H1 (cell line): ENCODE measurements around the gene GCM1. TPM values are rescaled to one million over a fixed set of nuclear protein-coding genes. Genes with fewer than 3 reads are reported as not detected.

Experiments
- CTCF ChIA-PET: fragments of 300-600 bp; sonication (Branson Sonifier 250); formaldehyde crosslinking; loops from one replicate; lab custom pipeline; 2021; ENCODE audit not compliant: partially characterized antibody; lab: Charles Lee
- POLR2A ChIA-PET: fragments of 300-600 bp; sonication (Branson Sonifier 250); formaldehyde crosslinking; loops from one replicate; lab custom pipeline; 2021; ENCODE audit warnings: inconsistent platforms; ENCODE audit not compliant: partially characterized antibody; lab: Charles Lee
- DNase-seq, 2 experiments: peaks; one replicate each; pipeline versions ENCODE4 v3.0.0 to v3.0.0-alpha.2; 2010 to 2022; ENCODE audit warnings: low spot score in 2 of 2, low read depth in 1 of 2, mixed read lengths in 1 of 2
- FAIRE-seq: peaks from 2 replicates; lab custom pipeline; 2011; peaks lifted over from hg19 to GRCh38; lab: Jason Lieb, UNC
- H2AFZ ChIP-seq: 2 replicates; pipeline ENCODE4 v1.8.1; 2012; ENCODE audit warnings: low read length, inconsistent platforms
- H2AK5ac ChIP-seq: 2 replicates; pipeline ENCODE4 v1.6.1; 2013; ENCODE audit warnings: low read depth, low read length
- H2BK120ac ChIP-seq: replicated peaks from 2 replicates; pipeline ENCODE3; 2013; ENCODE audit warnings: low read depth, low read length, inconsistent platforms
- H2BK12ac ChIP-seq: 2 replicates; pipeline ENCODE4 v1.6.1; 2013; ENCODE audit warnings: low read depth, low read length
- H2BK15ac ChIP-seq: 2 replicates; pipeline ENCODE4 v1.6.1; 2013; ENCODE audit warnings: low read length
- H2BK20ac ChIP-seq: 2 replicates; pipeline ENCODE4 v1.6.1; 2013; ENCODE audit warnings: low read length
- H2BK5ac ChIP-seq: 2 replicates; pipeline ENCODE4 v1.6.1; 2013; ENCODE audit warnings: low read depth, low read length
- H3K14ac ChIP-seq: 2 replicates; pipeline ENCODE4 v1.6.1; 2013; ENCODE audit warnings: inconsistent platforms; ENCODE audit not compliant: insufficient read length
- H3K18ac ChIP-seq: 2 replicates; pipeline ENCODE4 v1.6.1; 2013; ENCODE audit warnings: low read length; ENCODE audit errors: extremely low read depth
- H3K23ac ChIP-seq: 2 replicates; pipeline ENCODE4 v1.6.1; 2013; ENCODE audit warnings: inconsistent platforms; ENCODE audit not compliant: insufficient read length
- H3K23me2 ChIP-seq: 2 replicates; pipeline ENCODE4 v1.6.1; 2013; ENCODE audit warnings: low read depth, low read length
- H3K27ac ChIP-seq: 2 replicates; pipeline ENCODE4 v1.6.1; 2011; ENCODE audit warnings: low read depth, low read length, inconsistent platforms
- H3K27me3 ChIP-seq, 4 experiments: replicated peaks in 1 of 4; 1 replicate in 1 of 4; 2 replicates in 3 of 4; pipeline versions ENCODE4 v1.6.1 to v1.8.1; 2011 to 2013; ENCODE audit warnings: low read length in 3 of 4, mild to moderate bottlenecking in 3 of 4, inconsistent platforms in 2 of 4, mixed read lengths in 2 of 4, moderate library complexity in 1 of 4; ENCODE audit not compliant: control insufficient read depth in 3 of 4, insufficient read depth in 3 of 4; ENCODE audit errors: extremely low read depth in 1 of 4
- H3K36me3 ChIP-seq, 4 experiments: 2 replicates each; pipeline versions ENCODE4 v1.6.1 to v1.8.1; 2011 to 2013; ENCODE audit warnings: mild to moderate bottlenecking in 4 of 4, low read length in 3 of 4, moderate library complexity in 2 of 4, control low read depth in 1 of 4, inconsistent platforms in 1 of 4; ENCODE audit not compliant: insufficient read depth in 4 of 4, control insufficient read depth in 2 of 4
- H3K4ac ChIP-seq: replicated peaks from 2 replicates; pipeline ENCODE3; 2013; ENCODE audit warnings: low read length, low read depth, mixed read lengths, inconsistent platforms; ENCODE audit not compliant: insufficient read length
- H3K4me1 ChIP-seq, 4 experiments: replicated peaks in 1 of 4; 1 replicate in 1 of 4; 2 replicates in 3 of 4; pipeline versions ENCODE4 v1.6.1 to v1.8.1; 2011 to 2013; ENCODE audit warnings: low read length in 3 of 4, inconsistent platforms in 2 of 4, mixed read lengths in 1 of 4; ENCODE audit not compliant: insufficient read depth in 4 of 4, control insufficient read depth in 3 of 4
- H3K4me2 ChIP-seq, 2 experiments: 2 replicates each; pipeline versions ENCODE4 v1.6.1 to v1.8.1; 2011 to 2013; ENCODE audit warnings: low read depth in 2 of 2, low read length in 2 of 2, control low read depth in 1 of 2, inconsistent platforms in 1 of 2, mild to moderate bottlenecking in 1 of 2; ENCODE audit not compliant: insufficient read depth in 1 of 2
- H3K4me3 ChIP-seq, 4 experiments: fragments of 200-600, 300-600 bp in 1 of 4; sonication (generic), shearing (Covaris generic), sonication (Bioruptor Twin) in 1 of 4; 2 replicates each; pipeline versions ENCODE4 v1.5.1 to v1.8.1; 2011 to 2016; ENCODE audit warnings: low read length in 4 of 4, low read depth in 3 of 4, control low read depth in 2 of 4, inconsistent platforms in 2 of 4, mild to moderate bottlenecking in 2 of 4, mixed read lengths in 1 of 4, moderate library complexity in 1 of 4; ENCODE audit not compliant: insufficient read depth in 2 of 4; ENCODE audit errors: extremely low read depth in 1 of 4
- H3K56ac ChIP-seq: replicated peaks from 2 replicates; pipeline ENCODE3; 2013; ENCODE audit warnings: low read depth, mild to moderate bottlenecking, mixed read lengths, low read length, inconsistent platforms; ENCODE audit not compliant: insufficient read length
- H3K79me1 ChIP-seq: 2 replicates; pipeline ENCODE4 v1.6.1; 2013; ENCODE audit warnings: low read depth, low read length, control low read depth
- H3K79me2 ChIP-seq, 2 experiments: 2 replicates each; pipeline versions ENCODE4 v1.6.1 to v1.8.1; 2012 to 2013; ENCODE audit warnings: low read length in 2 of 2, mild to moderate bottlenecking in 2 of 2, inconsistent platforms in 1 of 2; ENCODE audit not compliant: insufficient read depth in 2 of 2, control insufficient read depth in 1 of 2
- H3K9ac ChIP-seq, 4 experiments: replicated peaks in 1 of 4; 1 replicate in 1 of 4; 2 replicates in 3 of 4; pipeline versions ENCODE4 v1.6.1 to v1.8.1; 2011 to 2013; ENCODE audit warnings: low read depth in 3 of 4, low read length in 3 of 4, control low read depth in 2 of 4, mild to moderate bottlenecking in 2 of 4, moderate library complexity in 2 of 4, inconsistent platforms in 1 of 4; ENCODE audit errors: extremely low read depth in 1 of 4
- H3K9me3 ChIP-seq, 2 experiments: 2 replicates each; pipeline versions ENCODE4 v1.6.1 to v1.8.1; 2012 to 2013; ENCODE audit warnings: mild to moderate bottlenecking in 2 of 2, moderate library complexity in 2 of 2, control low read depth in 1 of 2, inconsistent platforms in 1 of 2, low read depth in 1 of 2, low read length in 1 of 2, mixed read lengths in 1 of 2; ENCODE audit not compliant: insufficient read depth in 2 of 2
- H4K20me1 ChIP-seq, 2 experiments: replicated peaks in 1 of 2; 2 replicates each; pipeline versions ENCODE3 to v1.8.1; 2011 to 2013; ENCODE audit warnings: inconsistent platforms in 2 of 2, low read length in 2 of 2, mild to moderate bottlenecking in 1 of 2; ENCODE audit not compliant: insufficient read depth in 2 of 2, control insufficient read depth in 1 of 2
- H4K5ac ChIP-seq: 2 replicates; pipeline ENCODE4 v1.6.1; 2013; ENCODE audit warnings: low read length, low read depth, mixed read lengths, inconsistent platforms; ENCODE audit not compliant: insufficient read length
- H4K8ac ChIP-seq: 2 replicates; pipeline ENCODE4 v1.8.0; 2013; ENCODE audit warnings: mild to moderate bottlenecking, moderate library complexity, low read length, inconsistent platforms; ENCODE audit not compliant: insufficient read depth; ENCODE audit errors: extremely low read depth
- H4K91ac ChIP-seq: replicated peaks from 2 replicates; pipeline ENCODE3; 2013; ENCODE audit warnings: low read length, mixed read lengths, inconsistent platforms; ENCODE audit not compliant: insufficient read length
- BACH1 ChIP-seq: IDR thresholded peaks from 2 replicates; pipeline ENCODE4 v1.6.1; 2012; ENCODE audit warnings: low read length, improper control_type of control experiment
- BCL11A ChIP-seq, 2 experiments: IDR thresholded peaks; one replicate each; pipeline ENCODE4 v1.6.1; 2011; ENCODE audit warnings: low read depth in 2 of 2, low read length in 2 of 2, mild to moderate bottlenecking in 2 of 2
- CHD1 ChIP-seq: IDR thresholded peaks from 2 replicates; pipeline ENCODE4 v1.6.1; 2012; ENCODE audit warnings: low read depth, low read length, improper control_type of control experiment
- CREB1 ChIP-seq: IDR thresholded peaks from 2 replicates; pipeline ENCODE4 v1.6.1; 2012; ENCODE audit warnings: inconsistent platforms
- FOSL1 ChIP-seq: IDR thresholded peaks from 2 replicates; pipeline ENCODE4 v1.6.1; 2011; ENCODE audit warnings: mild to moderate bottlenecking, low read depth, low read length, moderate library complexity; ENCODE audit not compliant: insufficient read depth
- JUN ChIP-seq: IDR thresholded peaks from 2 replicates; pipeline ENCODE4 v1.6.1; 2011; ENCODE audit warnings: low read depth, mild to moderate bottlenecking, improper control_type of control experiment, low read length
- MAFK ChIP-seq: IDR thresholded peaks from 2 replicates; pipeline ENCODE4 v1.6.1; 2012; ENCODE audit warnings: low read depth, mild to moderate bottlenecking, improper control_type of control experiment, low read length
- NANOG ChIP-seq: IDR thresholded peaks from 2 replicates; pipeline ENCODE4 v1.6.1; 2011; ENCODE audit warnings: low read length, low read depth, mild to moderate bottlenecking, inconsistent platforms; ENCODE audit not compliant: insufficient read depth, poor library complexity, severe bottlenecking
- PHF8 ChIP-seq: fragments of 200-600 bp; sonication (generic); conservative IDR thresholded peaks from 2 replicates; pipeline ENCODE4 v1.7.1; 2012; ENCODE audit warnings: low read depth, mild to moderate bottlenecking, inconsistent platforms, low read length, moderate library complexity
- POLR2A ChIP-seq, 2 experiments: IDR thresholded peaks; 1 replicate in 1 of 2; 2 replicates in 1 of 2; pipeline ENCODE4 v1.6.1; 2011; ENCODE audit warnings: low read depth in 2 of 2, low read length in 2 of 2, mild to moderate bottlenecking in 2 of 2; ENCODE audit errors: control extremely low read depth in 1 of 2
- RNF2 ChIP-seq: fragments of 200-900, 300-1000 bp; sonication (generic); IDR thresholded peaks from 2 replicates; pipeline ENCODE4 v1.7.1; 2016; ENCODE audit warnings: borderline replicate concordance, low read depth, mild to moderate bottlenecking, antibody characterized with exemption, low read length; ENCODE audit not compliant: poor library complexity, severe bottlenecking; ENCODE audit errors: missing control alignments
- SIN3A ChIP-seq, 2 experiments: IDR thresholded peaks in 1 of 2; conservative IDR thresholded peaks in 1 of 2; 2 replicates each; pipeline ENCODE4 v1.6.1; 2011 to 2012; ENCODE audit warnings: low read length in 2 of 2, improper control_type of control experiment in 1 of 2, low read depth in 1 of 2, mild to moderate bottlenecking in 1 of 2
- SIRT6 ChIP-seq: IDR thresholded peaks from one replicate; pipeline ENCODE4 v1.7.1; 2012; ENCODE audit warnings: low read length, inconsistent platforms
- SP4 ChIP-seq: IDR thresholded peaks from 2 replicates; pipeline ENCODE4 v1.6.1; 2012; ENCODE audit warnings: low read length, inconsistent platforms
- TCF12 ChIP-seq: IDR thresholded peaks from 2 replicates; pipeline ENCODE4 v1.6.1; 2011; ENCODE audit warnings: low read depth, mild to moderate bottlenecking, low read length
- ZNF274 ChIP-seq: IDR thresholded peaks from 2 replicates; pipeline ENCODE4 v1.7.0; 2012; ENCODE audit warnings: low read length, borderline replicate concordance; ENCODE audit errors: extremely low read depth
- WGBS, 2 experiments: shearing (Covaris generic) in 1 of 2; methylation state at CpG; one replicate each; pipeline versions ENCODE4 v1.1.6 to v1.1.7; 2013 to 2015; ENCODE audit warnings: low lambda C conversion rate in 2 of 2, mixed read lengths in 2 of 2, inconsistent platforms in 1 of 2, low coverage in 1 of 2, missing lambda C conversion rate in 1 of 2; ENCODE audit not compliant: insufficient replicate concordance in 2 of 2, insufficient coverage in 1 of 2, insufficient read length in 1 of 2; ENCODE audit errors: extremely low coverage in 1 of 2, missing lambda C conversion rate in 1 of 2; 5-methylcytosine and 5-hydroxymethylcytosine counted together
- polyA plus RNA-seq, 7 experiments: library from polyadenylated mRNA; depleted of rRNA in 3 of 7; stranded (reverse) in 5 of 7; unstranded in 2 of 7; fragments of >200 nt in 5 of 7; fragments of 200-250 nt in 2 of 7; gene quantifications; 1 replicate in 5 of 7; 2 replicates in 1 of 7; 4 replicates in 1 of 7; pipeline versions ENCODE4 v1.2.1 to v1.2.3, GENCODE V29; 2011 to 2013; ENCODE audit warnings: missing spikeins in 2 of 7, mixed read lengths in 2 of 7
- total RNA-seq: library from RNA; stranded (reverse); fragmentation: NEBNext Ultra II Directional; extraction: Animal tissue kit (Norgen Biotek cat#: 25700); gene quantifications from 2 replicates; pipeline ENCODE4 v1.2.1, GENCODE V29; 2021

The GCM1 gene
- total and polyA plus RNA-seq, 2 of the 8 experiments (the other 6 are each of a cell fraction or from before 2014, with no cell fraction given): not detected

DNA sequence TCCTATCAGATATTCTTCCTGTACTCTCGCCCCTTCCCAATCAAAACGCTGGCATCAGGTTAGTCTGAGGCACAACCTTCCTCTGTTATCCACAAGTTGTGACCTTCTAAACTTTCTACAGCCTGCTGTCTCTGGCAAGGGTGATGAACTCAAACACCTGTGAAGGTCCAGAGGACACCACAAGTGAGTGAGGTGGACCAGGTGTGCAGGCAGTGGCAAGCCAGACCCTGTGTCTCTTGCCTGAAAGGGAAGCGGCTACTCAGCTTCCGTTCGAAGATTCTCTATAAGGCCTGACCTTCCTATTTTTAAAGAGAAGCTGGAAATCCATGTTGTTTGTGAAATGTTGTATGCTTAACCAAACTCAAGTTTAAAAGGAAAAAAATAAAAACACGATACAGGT, 36.8 kb downstream of the GCM1 start:
- no peak overlapping the region for H2BK120ac ChIP-seq
- no peak overlapping the region for H3K14ac ChIP-seq
- no peaks in the 10 kb centered on the region for H4K20me1 ChIP-seq
- H3K27me3 ChIP-seq: no peaks in the 10 kb centered on the region
- no peak overlapping the region for H4K91ac ChIP-seq
- ChIA-PET POLR2A (no interaction called here), CTCF (interaction anchor here (0.6 to 1.6 kb wide), 3 partner anchors 56 to 766 kb away, joined by 3 to 5 read pairs (median 3); no protein-coding TSS in a partner anchor)
- no peak overlapping the region for H2AFZ ChIP-seq
- no peak for FAIRE-seq
- no peak overlapping the region for H2BK20ac ChIP-seq
- H3K56ac ChIP-seq: no peak overlapping the region
- H4K8ac ChIP-seq: no peak overlapping the region
- no peak overlapping the region for H3K4ac ChIP-seq
- no peak overlapping the region for H3K4me3 ChIP-seq
- no peak overlapping the region for H2BK5ac ChIP-seq
- H2BK15ac ChIP-seq: no peak overlapping the region
- WGBS, 2 experiments: 86% methylated on average over 6 of the region's 6 CpGs; no CpG with 5 or more reads in 1 of the 2 experiments
- H3K9ac ChIP-seq: no peak overlapping the region
- peaks cover 0 to 2% (median 0%) of the 10 kb centered on the region in 4 experiments; a peak in 1 of 7 replicates for H3K4me1 ChIP-seq
- H3K9me3 ChIP-seq: no peaks in the 10 kb centered on the region
- H2BK12ac ChIP-seq: no peak overlapping the region
- H2AK5ac ChIP-seq: no peak overlapping the region
- no peak overlapping the region for H3K18ac ChIP-seq
- no peak overlapping the region for H4K5ac ChIP-seq
- no peaks in the 10 kb centered on the region for H3K23me2 ChIP-seq
- H3K23ac ChIP-seq: no peak overlapping the region
- no peak for DNase-seq
- no peaks in the 10 kb centered on the region for H3K79me2 ChIP-seq
- H3K4me2 ChIP-seq: no peak overlapping the region
- no peaks in the 10 kb centered on the region; a peak in 1 of 8 replicates for H3K36me3 ChIP-seq
- H3K79me1 ChIP-seq: no peaks in the 10 kb centered on the region
- H3K27ac ChIP-seq: no peak overlapping the region
- no peak for TF ChIP-seq SIN3A (conservative IDR thresholded peaks at IDR 0.05 in 1 of 2, IDR thresholded peaks at IDR 0.05 in 1 of 2; ENCODE audit: low read depth in 1 of 2, low read length in 2 of 2)
- TF ChIP-seq ZNF274: no peak
- TF ChIP-seq SIRT6: no peak
- no peak for TF ChIP-seq JUN
- no peak for TF ChIP-seq POLR2A (IDR thresholded peaks at IDR 0.05; ENCODE audit: control extremely low read depth in 1 of 2, low read depth in 2 of 2, low read length in 2 of 2)
- TF ChIP-seq CHD1: no peak
- no peak for TF ChIP-seq RNF2
- no peak for TF ChIP-seq CREB1
- no peak for TF ChIP-seq PHF8
- no peak for TF ChIP-seq TCF12
- TF ChIP-seq MAFK: no peak
- no peak for TF ChIP-seq NANOG
- no peak for TF ChIP-seq BCL11A (IDR thresholded peaks at IDR 0.05; ENCODE audit: low read depth in 2 of 2, low read length in 2 of 2)
- TF ChIP-seq BACH1: no peak
- no peak for TF ChIP-seq FOSL1
- no peak for TF ChIP-seq SP4
